Activated CD4-positive, CD25-positive, alpha-beta regulatory T cell (primary cell): ENCODE data around the gene ARL8B.
"Not testable (repeated sequence)": the region's sequence is repeated elsewhere in the genome, so short reads cannot be mapped to it uniquely, and the experiment has no call there.

Experiments used
- DNase-seq, 4 experiments: peaks; one replicate each; lab custom pipeline; 2025; lab: John Stamatoyannopoulos, UW

The ARL8B gene

DNA sequence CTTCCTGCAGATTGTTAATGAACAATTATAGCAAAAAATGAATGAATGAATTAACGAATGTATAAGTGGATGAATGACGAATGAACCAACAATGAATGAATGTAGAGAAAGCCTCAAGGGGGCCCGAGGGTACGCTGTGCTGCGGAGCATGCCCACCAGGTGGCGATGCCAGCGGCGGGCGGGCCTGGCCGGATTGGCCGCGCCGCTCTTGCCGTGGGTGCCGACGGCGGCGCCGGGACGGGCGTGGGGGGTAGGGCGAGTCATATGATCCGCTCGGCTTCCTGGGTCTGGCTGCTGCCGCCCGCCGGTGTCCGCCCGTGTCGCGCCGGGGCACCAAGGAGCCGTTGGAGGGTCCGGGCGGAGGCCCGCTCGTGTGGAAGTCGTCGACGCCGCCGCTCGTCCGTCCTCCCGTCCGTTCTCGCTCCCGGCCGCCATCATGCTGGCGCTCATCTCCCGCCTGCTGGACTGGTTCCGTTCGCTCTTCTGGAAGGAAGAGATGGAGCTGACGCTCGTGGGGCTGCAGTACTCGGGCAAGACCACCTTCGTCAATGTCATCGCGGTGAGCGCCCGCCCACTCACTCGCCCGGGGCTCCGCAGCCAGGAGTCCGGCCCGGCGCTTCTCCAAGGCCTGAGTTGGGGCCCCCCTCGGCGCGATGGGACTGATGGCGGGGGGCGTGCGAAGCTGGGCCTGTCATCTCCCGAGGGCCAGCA, at the start of gene ARL8B:
Gene ARL8B (plus strand): TSS at position 263 of the 711 bp plus-strand sequence. CDS start 174 bp downstream, at position 437.
- DNase-seq, result peak; percentile 86 to 91 (median 88)

DNA sequence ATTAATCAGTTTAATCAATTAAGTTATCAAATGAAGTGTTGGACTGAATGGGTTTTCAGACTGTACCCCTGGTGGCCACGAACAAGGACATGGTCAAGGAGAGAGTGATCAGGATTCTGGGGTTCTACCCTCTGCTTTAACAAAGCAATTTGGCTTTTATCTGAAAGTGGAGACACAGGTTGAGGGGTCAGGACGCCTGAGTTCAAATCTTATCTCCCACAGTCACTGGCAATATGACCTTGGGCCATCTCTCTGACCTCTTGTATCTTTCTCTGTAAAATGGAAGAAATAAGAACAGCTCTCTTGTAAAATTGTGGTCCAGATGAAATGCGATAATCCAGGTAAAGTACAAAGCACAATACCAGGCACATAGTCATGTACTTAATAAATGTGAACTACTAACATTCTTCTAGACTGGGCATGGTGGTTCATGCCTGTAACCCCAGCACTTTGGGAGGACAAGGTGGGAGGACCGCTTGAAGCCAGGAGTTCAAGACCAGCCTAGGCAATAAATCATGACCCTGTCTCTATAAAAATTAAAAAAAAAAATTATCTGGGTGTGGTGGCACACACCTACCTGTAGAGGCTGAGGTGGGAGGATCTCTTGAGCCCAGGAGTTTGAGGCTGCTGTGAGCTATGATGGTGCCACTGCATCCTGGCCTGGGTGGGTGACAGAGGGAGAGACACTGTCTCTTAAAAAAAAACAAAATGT, 48.6 kb upstream of the ARL8B start:
- no peak for DNase-seq

- DNase-seq, result no peak
These were observed 43.9 kb upstream of the ARL8B start for GRCh38 chr3:5078151-5078550.

DNA sequence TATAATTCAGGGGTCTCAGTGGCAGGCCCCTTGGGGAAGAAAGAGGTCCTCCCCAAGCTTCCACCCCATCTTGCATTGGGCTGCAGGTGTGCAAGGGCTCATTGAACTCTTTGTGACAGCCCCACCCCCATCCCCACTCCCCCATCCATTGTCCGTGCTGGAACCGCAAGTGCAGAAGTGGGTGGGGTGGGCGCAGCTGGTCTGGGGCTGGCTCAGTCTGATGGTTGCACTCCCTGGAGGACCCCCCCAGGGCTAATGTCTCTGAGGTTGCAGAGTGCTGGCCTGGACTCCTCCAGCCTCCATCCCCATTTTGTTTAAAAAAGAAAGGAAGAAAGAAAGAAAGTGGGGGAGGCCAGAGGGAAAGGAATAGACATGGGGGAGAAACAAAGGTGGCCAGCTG, 42.3 kb upstream of the ARL8B start:
- DNase-seq, result no peak

DNA sequence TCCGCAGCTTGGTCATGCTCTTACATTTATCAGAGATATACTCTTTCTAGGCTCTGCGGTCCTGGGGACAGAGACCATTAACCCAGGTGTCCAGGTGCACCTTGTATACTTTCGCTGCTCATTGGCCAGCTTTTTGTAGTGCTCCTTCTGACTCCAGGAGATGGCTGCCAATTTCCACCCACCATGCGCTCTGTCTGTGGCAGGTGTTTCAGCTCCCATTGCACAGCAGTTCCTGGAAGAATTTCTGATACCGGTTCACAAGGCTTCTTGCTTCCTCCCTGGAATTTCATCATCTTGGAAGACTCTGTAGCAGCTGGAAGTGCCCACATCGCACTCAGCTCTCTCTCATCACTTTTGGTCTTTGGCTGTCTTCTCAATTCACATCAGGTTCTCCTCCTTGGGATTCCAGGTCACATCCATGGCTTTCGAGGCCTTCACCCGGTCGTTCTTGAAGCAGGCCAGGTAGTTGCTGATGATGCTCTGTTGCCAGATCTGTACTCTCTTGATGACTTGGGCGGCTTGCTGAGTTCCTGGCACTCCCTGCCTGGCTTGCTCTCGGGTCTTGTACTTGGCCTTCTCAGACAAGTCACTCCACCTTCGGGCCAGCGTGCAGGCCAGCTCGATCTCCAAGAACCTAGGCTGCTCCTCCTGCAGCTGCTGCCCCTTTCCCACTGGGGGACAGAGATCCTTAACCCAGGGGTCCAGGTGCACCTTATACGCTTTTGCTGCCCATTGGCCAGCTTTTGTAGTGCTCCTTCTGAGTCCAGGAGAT, 41.1 kb upstream of the ARL8B start:
- no peak for DNase-seq

DNA sequence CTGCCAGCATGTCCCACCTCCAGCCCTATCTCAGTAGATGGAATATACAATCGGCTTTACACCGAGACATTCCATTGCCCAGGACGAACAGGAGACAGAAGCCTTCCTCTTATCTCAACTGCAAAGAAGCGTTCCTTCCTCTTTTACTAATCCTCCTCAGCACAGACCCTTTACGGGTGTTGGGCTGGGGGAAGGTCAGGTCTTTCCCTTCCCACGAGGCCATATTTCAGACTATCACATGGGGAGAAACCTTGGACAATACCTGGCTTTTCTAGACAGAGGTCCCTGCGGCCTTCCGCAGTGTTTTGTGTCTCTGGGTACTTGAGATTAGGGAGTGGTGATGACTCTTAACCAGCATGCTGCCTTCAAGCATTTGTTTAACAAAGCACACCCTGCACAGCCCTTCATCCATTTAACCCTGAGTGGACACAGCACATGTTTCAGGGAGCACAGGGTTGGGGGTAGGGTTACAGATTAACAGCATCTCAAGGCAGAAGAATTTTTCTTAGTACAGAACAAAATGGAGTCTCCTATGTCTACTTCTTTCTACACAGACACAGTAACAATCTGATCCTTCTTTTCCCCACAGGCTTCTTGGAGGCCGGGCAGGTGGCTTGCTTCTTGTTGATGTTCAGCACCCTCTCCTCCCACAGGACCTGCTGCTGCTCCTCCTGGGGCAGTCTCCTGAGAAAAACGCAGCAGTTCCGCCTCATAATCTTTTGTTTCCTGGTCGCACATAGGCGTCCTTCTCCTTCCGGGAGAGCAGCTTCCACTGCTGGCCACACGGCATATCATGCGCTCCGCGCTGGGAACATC, 39.9 kb upstream of the ARL8B start:
- DNase-seq, result not testable (repeated sequence)

DNA sequence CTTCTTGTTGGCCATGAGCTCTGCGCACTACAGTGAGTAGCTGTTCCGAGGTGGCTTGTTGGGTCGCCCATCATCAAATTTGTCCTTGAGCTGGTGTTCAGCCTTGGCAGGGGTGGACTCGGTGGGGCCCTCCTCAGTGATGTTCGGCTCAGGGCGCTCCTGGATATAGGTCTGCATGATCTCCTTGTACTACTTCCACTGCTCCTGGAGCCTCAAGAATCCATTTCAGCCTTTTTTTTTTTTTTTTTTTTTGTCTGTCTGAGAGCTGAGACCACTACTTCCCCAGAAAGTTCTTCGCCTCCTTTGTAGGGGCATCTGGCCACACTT, 39.3 kb upstream of the ARL8B start:
- DNase-seq, result no peak

GRCh38 chr3:5084224-5084623, 37.9 kb upstream of the ARL8B start:
- DNase-seq, result no peak

GRCh38 chr3:5086708-5087107, 35.4 kb upstream of the ARL8B start:
- DNase-seq, result no peak

- DNase-seq, result no peak
These were observed 34.9 kb upstream of the ARL8B start for GRCh38 chr3:5087209-5087608.

GRCh38 chr3:5090197-5090596, 31.9 kb upstream of the ARL8B start:
- DNase-seq, result no peak

- no peak for DNase-seq
These were observed 30.1 kb upstream of the ARL8B start for GRCh38 chr3:5092018-5092417.

GRCh38 chr3:5093731-5094130, 28.4 kb upstream of the ARL8B start:
- no peak for DNase-seq

- no peak for DNase-seq
These were observed 26.2 kb upstream of the ARL8B start for GRCh38 chr3:5095886-5096285.

DNA sequence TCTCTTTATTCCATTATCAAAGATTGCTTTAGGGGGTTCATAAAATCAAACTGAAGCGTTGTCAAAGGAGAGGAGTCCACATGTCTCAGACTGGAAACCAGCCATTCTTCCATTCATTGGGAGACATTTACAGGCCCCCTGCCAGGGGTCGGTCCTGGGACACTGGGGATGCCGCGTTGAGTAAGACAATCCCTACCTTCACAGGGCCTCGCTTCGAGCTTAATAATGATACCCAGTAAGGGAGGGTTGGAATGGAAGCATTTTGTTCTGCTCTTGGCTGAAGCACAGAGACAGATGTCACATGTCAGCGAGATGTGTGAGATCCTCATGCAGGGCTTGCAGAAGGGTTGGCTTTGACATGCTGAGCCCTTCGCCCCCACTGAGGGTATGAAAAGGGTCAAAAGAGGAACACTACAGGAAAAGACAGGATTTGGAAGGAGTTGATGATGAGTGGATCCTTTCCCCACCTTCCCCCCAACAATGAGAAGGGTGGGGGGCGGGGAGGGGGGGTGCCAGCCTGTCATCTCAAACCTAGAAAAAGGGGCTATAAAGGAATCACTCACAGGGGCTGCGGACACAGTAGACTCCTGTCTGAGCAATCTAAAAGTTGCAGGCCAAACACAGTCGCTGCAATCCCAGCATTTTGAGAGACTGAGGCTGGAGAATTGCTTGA, 25.6 kb upstream of the ARL8B start:
- DNase-seq, result no peak

GRCh38 chr3:5098346-5098745, 23.7 kb upstream of the ARL8B start:
- no peak for DNase-seq

DNA sequence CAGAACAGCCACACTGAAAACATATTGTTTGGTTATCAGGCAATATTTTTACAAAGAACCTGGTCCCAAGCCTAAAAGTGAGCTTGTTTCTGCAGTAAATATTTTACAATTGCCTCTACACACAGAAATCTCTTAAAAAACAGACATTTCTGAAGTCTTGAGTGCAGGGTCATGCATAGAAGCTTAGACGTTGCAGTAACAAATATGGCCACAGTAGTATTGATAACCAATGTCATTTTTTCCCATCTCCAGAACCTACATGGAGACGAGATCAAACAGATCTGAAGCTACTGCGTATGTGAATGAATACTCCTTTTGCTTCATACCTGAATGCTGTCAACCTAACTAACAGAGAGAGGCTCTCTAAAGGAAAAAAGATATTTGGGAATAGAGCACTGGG, 19.6 kb upstream of the ARL8B start:
- DNase-seq, result no peak

GRCh38 chr3:5103743-5104142, 18.3 kb upstream of the ARL8B start:
- DNase-seq, result no peak

- no peak for DNase-seq
These were observed 17.0 kb upstream of the ARL8B start for GRCh38 chr3:5105050-5105449.

- DNase-seq, result not testable (repeated sequence)
These were observed 15.7 kb upstream of the ARL8B start for GRCh38 chr3:5106371-5106770.

GRCh38 chr3:5106933-5107334, 15.2 kb upstream of the ARL8B start:
- not testable (repeated sequence) for DNase-seq

GRCh38 chr3:5110337-5110736, 11.8 kb upstream of the ARL8B start:
- DNase-seq, result no peak
